Thyroid gland (tissue), 4 donors: Measurements from ENCODE around the gene CEBPB.

Experiments used
- CTCF ChIP-seq, 6 experiments: fragments of 200-600 bp in 3 of 6; fragments of 450-650 bp in 3 of 6; sonication (generic) in 3 of 6; IDR thresholded peaks; one replicate each; pipeline ENCODE4 v1.5.1; 2016 to 2019; ENCODE audit warnings: antibody characterized with exemption in 6 of 6, mild to moderate bottlenecking in 2 of 6, inconsistent platforms in 1 of 6, moderate library complexity in 1 of 6
- POLR2A ChIP-seq, 2 donors: fragments of 450-650 bp; IDR thresholded peaks; one replicate each; pipeline ENCODE4 v1.6.1; 2017; ENCODE audit warnings: antibody characterized with exemption in 2 of 2, mild to moderate bottlenecking in 2 of 2, moderate library complexity in 1 of 2

GRCh38 chr20:50231854-50232253, 41.2 kb downstream of the CEBPB start:
- no peak for TF ChIP-seq POLR2A (IDR thresholded peaks at IDR 0.05)
- no peak for TF ChIP-seq CTCF (IDR thresholded peaks at IDR 0.05)
